ENCODE measurements around the gene PAK6.

The PAK6 gene

GRCh38 chr15:40254452-40254851, 15.6 kb downstream of the PAK6 start:
- no peak for TF ChIP-seq CTCF (IDR thresholded peaks at IDR 0.05)
- Histone ChIP-seq H3K27ac (no peak overlapping the region), H3K27me3 (peaks cover 64% of the 10 kb centered on the region)

GRCh38 chr15:40255033-40255432, 16.2 kb downstream of the PAK6 start:
- Histone ChIP-seq H3K27me3 (peaks cover 59% of the 10 kb centered on the region), H3K27ac (no peak overlapping the region), H3K36me3 (no peaks in the 10 kb centered on the region), H3K9me3 (no peaks in the 10 kb centered on the region), H3K4me1 (ENCODE audit: control insufficient read depth in 1 of 2, insufficient read depth in 1 of 2, low read depth in 1 of 2, low read length in 1 of 2) (peaks cover 11 to 17% of the 10 kb centered on the region in 2 experiments), H3K4me3 (ENCODE audit: low read depth in 1 of 2, low read length in 1 of 2) (no peak overlapping the region)
- no peak for TF ChIP-seq CTCF (IDR thresholded peaks at IDR 0.05)

More at GRCh38 chr15:40254452-40254851, 15.6 kb downstream of the PAK6 start:
- Histone ChIP-seq H3K36me3 (no peaks in the 10 kb centered on the region), H3K4me1 (ENCODE audit: control insufficient read depth in 1 of 2, insufficient read depth in 1 of 2, low read depth in 1 of 2, low read length in 1 of 2) (peaks cover 11 to 17% of the 10 kb centered on the region in 2 experiments), H3K4me3 (ENCODE audit: low read depth in 1 of 2, low read length in 1 of 2) (no peak overlapping the region), H3K9me3 (no peaks in the 10 kb centered on the region)

- H3K27ac ChIP-seq = no peak overlapping the region
- H3K36me3 ChIP-seq = no peaks in the 10 kb centered on the region
- H3K27me3 ChIP-seq = peaks cover 42% of the 10 kb centered on the region
- H3K4me1 ChIP-seq (ENCODE audit: control insufficient read depth in 1 of 2, insufficient read depth in 1 of 2, low read depth in 1 of 2, low read length in 1 of 2) = peaks cover 11 to 17% of the 10 kb centered on the region in 2 experiments
- H3K9me3 ChIP-seq = no peaks in the 10 kb centered on the region
- TF ChIP-seq CTCF (IDR thresholded peaks at IDR 0.05) = no peak
- H3K4me3 ChIP-seq (ENCODE audit: low read depth in 1 of 2, low read length in 1 of 2) = no peak overlapping the region
Observed at GRCh38 chr15:40256638-40257235, 17.9 kb downstream of the PAK6 start.

GRCh38 chr15:40257656-40258450, 19.0 kb downstream of the PAK6 start:
- Histone ChIP-seq H3K36me3 (no peaks in the 10 kb centered on the region), H3K4me1 (ENCODE audit: control insufficient read depth in 1 of 2, insufficient read depth in 1 of 2, low read depth in 1 of 2, low read length in 1 of 2) (peaks cover 4 to 7% of the 10 kb centered on the region in 2 experiments), H3K9me3 (no peaks in the 10 kb centered on the region), H3K27me3 (peaks cover 30% of the 10 kb centered on the region), H3K27ac (no peak overlapping the region), H3K4me3 (ENCODE audit: low read depth in 1 of 2, low read length in 1 of 2) (no peak overlapping the region)
- no peak for TF ChIP-seq CTCF (IDR thresholded peaks at IDR 0.05)

GRCh38 chr15:40258544-40258943, 19.7 kb downstream of the PAK6 start:
- TF ChIP-seq CTCF (IDR thresholded peaks at IDR 0.05) = no peak
- H3K27ac ChIP-seq = no peak overlapping the region
- H3K4me3 ChIP-seq (ENCODE audit: low read depth in 1 of 2, low read length in 1 of 2) = no peak overlapping the region
- no peaks in the 10 kb centered on the region for H3K36me3 ChIP-seq
- no peaks in the 10 kb centered on the region for H3K4me1 ChIP-seq (ENCODE audit: control insufficient read depth in 1 of 2, insufficient read depth in 1 of 2, low read depth in 1 of 2, low read length in 1 of 2)
- no peaks in the 10 kb centered on the region for H3K9me3 ChIP-seq
- peaks cover 23% of the 10 kb centered on the region for H3K27me3 ChIP-seq

Data from neutrophil (primary cell).